NOMO-1 treated with DMSO at 0.1 percent for 48 hours (cell line): ENCODE data around the gene ALPK3.

Experiments used
- DNase-seq: peaks from one replicate; lab custom pipeline; 2025; ENCODE audit not compliant: unreplicated experiment; lab: John Stamatoyannopoulos, UW

The ALPK3 gene

GRCh38 chr15:84840741-84841429 lies 23.7 kb downstream of the ALPK3 start:
- DNase-seq = no peak

DNA sequence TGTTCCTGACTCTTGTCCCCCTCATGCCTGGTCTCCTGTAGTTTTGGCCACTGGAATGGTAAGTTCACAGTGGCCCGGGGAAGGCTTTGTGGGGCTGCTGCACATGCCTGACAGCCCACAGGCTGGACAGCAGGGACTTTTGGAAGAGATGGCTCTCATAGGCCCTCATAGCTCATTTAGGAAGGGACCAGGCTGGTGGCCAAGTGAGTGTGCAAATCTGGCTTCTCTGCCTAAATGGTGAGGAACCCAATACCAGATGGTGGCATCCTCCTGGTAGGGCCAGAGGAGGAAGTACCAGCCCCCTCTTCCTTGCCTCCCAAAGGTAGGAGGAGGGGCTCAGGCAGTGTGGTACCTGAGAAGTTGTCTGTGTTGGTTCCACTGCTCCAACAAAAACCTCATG lies 25.6 kb downstream of the ALPK3 start:
- DNase-seq = no peak

GRCh38 chr15:84844964-84845363 lies 27.8 kb downstream of the ALPK3 start:
- DNase-seq = no peak

DNA sequence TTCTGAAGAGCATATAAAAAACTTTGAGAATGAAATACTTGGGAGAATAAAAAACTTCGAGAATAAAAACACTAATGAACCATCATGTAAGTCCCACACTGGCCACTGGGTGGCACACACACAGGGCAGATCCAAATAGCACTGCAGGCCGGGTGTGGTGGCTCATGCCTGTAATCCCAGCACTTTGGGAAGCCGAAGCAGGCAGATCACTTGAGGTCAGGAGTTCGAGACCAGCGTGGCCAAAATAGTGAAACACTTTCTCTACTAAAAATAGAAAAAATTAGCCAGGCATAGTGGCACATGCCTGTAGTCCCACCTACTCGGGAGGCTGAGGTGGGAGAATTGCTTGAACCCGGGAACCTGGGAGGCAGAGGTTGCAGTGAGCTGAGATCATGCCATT lies 28.5 kb downstream of the ALPK3 start:
- DNase-seq = peak; percentile 22

DNA sequence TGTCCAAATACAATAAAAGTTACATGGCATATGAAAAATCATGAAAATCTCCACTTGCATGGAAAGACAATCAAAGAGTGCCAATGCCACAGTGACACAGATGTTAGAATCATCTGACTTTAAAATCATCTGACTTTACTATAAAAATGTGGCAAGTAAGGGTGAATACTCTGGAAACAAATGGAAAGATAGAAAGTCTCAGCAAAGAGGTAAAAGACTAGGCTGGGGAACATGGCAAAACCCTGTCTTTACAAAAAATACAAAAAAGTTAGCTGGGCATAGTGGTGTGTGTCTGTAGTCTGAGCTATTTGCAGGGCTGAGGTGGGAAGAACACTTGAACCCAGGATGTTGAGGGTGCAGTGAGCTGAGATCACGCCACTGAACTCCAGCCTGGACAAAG lies 29.1 kb downstream of the ALPK3 start:
- DNase-seq = no peak

GRCh38 chr15:84847382-84847781 lies 30.2 kb downstream of the ALPK3 start:
- DNase-seq = no peak

GRCh38 chr15:84852212-84852611 lies 35.1 kb downstream of the ALPK3 start:
- DNase-seq = no peak

DNA sequence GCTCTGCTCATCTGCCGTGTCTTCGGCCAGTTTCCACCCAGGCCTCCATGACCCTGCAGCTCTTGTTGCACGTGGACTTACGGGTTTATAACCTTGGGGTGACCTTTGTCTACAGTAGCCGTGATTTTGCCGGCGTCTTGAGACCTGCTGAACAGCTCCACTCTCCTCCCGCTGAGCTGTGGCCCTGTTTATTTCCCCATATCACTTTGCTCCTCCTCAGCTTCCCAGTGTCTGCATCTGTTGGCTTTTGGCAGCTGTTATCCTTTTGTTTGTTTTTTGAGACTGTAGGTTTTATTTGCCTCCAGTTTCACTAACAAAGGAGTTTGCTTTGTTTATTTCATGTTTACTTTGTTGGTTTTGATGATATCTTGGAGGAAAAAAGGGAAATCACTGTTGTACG lies 38.0 kb downstream of the ALPK3 start:
- no peak for DNase-seq

DNA sequence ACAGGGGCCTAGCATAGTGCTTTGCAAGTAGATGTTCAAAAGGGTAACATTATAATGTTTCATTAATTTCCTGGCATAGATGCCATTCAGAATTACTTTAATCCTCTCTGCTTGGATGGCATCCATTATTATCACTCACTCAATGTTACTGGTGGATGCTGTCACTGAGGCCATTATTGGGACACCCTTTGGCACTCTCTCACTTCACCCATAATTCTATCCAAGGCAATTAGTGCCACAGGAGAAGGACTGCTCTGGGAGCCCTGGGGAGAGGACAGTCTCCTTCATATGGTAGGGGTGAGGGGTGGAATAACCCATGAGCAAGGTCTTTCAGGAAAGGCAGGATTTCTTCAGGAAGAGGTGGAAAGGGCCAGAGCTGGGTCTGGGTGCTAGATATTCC lies 38.6 kb downstream of the ALPK3 start:
- no peak for DNase-seq

DNA sequence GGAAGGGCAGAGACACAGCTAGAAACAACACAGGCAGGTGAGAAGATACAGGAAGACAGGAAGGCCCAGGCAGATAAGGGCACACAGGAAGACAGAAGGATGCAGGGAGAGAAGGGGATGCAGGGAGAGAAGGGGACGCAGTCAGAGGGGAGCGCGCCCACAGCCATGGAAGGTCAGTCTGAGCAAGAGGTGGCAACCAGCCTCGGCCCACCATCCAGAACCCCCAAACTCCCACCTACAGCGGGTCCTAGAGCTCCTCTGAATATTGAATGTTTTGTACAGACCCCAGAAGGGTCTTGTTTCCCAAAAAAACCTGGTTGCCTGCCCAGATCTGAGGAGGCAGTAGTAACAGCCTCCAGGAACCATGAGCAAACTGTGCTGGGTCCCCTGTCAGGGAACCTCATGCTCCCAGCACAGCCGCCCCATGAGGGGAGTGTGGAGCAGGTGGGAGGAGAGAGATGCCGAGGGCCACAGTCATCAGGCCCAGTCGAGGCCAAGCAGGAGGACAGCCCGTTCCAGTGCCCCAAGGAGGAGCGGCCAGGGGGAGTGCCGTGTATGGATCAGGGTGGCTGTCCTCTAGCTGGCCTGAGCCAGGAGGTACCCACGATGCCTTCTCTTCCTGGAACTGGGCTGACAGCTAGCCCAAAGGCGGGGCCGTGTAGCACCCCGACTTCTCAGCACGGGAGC lies 39.7 kb downstream of the ALPK3 start:
- no peak for DNase-seq

GRCh38 chr15:84857418-84858004 lies 40.4 kb downstream of the ALPK3 start:
- no peak for DNase-seq

DNA sequence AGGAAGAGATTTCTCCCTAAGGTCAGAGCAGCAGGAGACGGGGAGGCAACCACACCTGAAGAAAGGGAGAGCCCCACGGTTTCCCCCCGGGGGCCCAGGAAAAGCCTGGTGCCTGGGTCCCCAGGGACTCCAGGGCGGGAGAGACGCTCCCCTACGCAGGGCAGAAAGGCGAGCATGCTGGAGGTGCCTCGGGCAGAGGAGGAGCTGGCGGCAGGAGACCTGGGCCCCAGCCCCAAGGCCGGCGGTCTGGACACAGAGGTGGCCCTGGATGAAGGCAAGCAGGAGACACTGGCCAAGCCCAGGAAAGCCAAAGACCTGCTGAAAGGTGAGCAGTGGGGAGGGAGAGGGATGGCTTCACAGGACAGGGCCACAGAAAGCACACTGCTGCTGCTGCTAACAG lies 41.1 kb downstream of the ALPK3 start:
- no peak for DNase-seq

DNA sequence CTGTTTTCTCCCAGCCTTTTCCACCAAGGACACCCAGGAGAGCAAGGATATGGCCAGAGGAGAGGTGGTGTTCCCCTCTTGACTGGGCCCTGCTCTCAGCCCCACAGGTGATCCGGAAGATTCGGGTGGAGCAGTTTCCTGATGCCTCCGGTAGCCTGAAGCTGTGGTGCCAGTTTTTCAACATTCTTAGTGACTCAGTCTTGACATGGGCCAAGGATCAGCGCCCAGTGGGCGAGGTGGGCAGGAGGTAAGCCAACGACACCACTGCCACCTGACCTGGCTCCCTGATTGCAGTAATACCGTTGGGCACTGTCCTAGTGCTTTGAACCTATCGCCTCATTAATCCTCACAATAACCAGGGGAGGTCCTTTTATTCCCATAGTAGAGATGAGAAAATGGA lies 42.0 kb downstream of the ALPK3 start:
- no peak for DNase-seq

- no peak for DNase-seq
Observed at GRCh38 chr15:84859651-84860050, 42.5 kb downstream of the ALPK3 start.

DNA sequence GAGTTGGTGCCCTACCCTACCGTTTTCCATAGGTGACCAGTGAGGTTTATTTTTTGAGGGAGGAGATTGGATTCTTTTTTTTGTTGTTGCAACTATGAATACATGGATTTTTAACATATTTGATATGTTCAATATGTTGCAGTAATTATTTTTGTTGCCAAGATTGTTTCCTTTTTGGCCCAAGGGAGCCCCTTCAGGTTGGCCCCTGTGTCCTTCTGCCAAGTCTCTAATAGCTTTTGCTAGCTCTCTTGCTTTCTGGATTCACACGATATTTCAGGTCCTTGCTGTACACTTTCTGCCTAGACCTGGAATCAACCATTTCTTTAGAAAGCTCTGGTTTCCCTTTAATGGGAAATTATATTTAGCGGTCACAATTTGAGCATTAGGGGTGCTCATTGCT lies 44.6 kb downstream of the ALPK3 start:
- no peak for DNase-seq

DNA sequence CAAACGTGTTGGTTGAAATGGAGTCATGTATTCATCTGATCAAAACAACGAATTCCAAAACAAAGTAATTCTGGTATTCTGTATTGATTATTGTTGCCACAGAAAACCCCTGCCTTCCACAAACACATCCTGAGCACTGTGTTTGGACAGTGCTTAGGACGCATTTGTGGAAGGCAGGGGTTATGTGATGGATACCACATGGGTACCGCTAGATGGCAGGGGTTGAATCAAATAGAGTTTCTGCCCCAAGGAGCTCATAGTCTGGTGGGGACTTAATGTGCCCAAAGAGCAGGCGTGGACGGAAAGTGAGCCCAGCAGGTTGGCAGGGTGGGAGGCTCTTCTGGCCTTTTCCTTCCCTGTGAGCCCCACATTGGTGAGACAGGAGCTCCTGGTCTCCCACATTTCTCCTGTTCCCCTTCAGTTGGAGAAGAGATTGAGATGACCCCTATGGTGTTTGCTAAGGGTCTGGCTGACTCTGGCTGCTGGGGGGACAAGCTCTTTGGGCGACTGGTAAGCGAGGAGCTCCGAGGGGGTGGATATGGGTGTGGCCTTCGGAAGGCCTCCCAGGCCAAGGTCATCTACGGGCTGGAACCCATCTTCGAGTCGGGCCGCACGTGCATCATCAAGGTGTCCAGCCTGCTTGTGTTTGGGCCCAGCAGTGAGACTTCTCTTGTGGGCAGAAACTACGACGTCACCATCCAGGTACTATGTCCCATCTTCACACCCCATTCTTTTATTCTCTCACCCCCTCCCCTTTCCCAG lies 45.2 kb downstream of the ALPK3 start:
- no peak for DNase-seq

DNA sequence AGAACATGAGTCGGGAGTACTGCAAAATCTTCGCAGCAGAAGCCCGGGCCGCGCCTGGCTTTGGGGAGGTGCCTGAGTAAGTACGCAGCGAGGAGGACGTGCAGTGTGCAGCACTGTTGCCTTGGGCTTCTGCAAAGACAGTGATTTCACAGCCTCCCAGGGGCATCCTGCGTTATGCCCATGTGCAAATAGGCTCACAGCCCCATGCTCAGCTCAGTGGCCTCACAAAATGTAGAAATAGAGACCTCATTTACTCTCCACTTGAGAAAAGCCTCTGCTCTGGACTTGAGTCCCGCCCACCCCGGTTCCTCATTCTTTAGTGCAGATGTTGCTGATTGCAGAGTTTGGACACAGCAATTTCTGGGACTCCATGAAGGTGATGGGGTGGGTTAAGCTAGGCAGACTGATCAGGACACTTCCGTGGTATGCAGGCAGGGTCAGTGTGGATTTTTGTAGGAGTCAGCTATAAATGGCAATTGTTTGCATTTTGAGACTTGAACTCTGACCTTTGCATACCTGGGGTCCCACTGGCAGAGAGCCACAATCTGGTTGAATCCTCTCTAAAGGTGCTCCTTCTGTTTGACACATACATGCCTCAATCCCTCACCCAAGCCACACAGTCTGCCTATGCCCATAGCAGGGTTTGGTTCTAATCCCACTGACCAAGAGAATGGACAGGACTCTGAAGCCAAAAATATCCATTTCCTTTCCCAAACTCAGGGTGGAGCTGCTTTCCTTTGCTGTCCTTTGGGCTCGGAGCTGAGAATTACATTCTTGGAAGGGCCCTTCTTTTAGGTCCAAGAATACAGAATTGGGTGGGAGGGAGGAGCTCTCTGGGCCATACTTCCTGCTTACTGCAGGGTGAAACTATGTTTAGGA lies 46.6 kb downstream of the ALPK3 start:
- no peak for DNase-seq

DNA sequence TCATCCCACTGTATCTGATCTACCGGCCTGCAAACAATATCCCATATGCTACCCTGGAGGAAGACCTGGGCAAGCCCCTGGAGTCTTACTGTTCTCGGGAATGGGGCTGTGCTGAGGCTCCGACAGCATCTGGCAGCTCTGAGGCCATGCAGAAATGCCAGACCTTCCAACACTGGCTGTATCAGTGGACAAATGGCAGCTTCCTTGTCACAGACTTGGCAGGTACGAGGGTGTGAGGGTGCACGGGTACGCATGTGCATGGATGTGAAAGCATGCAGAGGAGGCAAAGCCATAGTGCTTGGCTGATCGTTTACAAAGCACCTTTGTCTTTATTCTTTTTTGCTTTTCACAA lies 47.3 kb downstream of the ALPK3 start:
- DNase-seq = no peak

- no peak for DNase-seq
Observed at GRCh38 chr15:84865074-84865569, 48.0 kb downstream of the ALPK3 start.

- no peak for DNase-seq
Observed at GRCh38 chr15:84868037-84868880, 51.1 kb downstream of the ALPK3 start.
